ENCODE measurements around the gene RPF1.

DNA sequence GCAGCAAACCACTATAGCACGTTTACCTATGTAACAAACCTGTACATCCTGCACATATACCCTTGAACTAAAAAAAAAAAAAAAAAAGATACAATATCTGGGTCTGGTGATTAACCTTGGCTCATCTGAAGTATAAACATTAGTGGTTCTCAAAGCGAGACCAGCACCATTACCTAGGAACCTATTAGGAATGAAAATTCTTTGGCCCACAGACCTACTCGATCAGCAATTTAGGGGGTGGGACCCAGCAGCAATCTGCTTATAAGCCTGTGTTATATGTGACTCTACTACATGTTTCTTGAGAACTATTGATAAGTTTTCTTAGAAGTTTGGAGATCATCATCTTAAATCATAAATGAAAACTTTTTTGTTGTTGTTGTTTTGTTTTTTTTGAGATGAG lies 17.4 kb downstream of the RPF1 start:
- TF ChIP-seq, protein P1, sequence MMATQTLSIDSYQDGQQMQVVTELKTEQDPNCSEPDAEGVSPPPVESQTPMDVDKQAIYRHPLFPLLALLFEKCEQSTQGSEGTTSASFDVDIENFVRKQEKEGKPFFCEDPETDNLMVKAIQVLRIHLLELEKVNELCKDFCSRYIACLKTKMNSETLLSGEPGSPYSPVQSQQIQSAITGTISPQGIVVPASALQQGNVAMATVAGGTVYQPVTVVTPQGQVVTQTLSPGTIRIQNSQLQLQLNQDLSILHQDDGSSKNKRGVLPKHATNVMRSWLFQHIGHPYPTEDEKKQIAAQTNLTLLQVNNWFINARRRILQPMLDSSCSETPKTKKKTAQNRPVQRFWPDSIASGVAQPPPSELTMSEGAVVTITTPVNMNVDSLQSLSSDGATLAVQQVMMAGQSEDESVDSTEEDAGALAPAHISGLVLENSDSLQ (IDR thresholded peaks at IDR 0.05): no peak
- TF ChIP-seq ELF4 (IDR thresholded peaks at IDR 0.05): no peak
